ENCODE measurements around the gene TPRG1.

TPRG1 gene

GRCh38 chr3:189286916-189287315 lies 115.1 kb downstream of the TPRG1 start:
- no peak for DNase-seq (ENCODE audit: low read depth)
- H3K4me3 ChIP-seq (ENCODE audit: control insufficient read depth, low read depth, low read length) = no peak overlapping the region
- TF ChIP-seq CTCF (IDR thresholded peaks at IDR 0.05; ENCODE audit: control insufficient read depth, insufficient read depth, low read depth, low read length, missing control alignments) = no peak

- no peak for TF ChIP-seq CTCF (IDR thresholded peaks at IDR 0.05; ENCODE audit: control insufficient read depth, insufficient read depth, low read depth, low read length, missing control alignments)
- H3K4me3 ChIP-seq (ENCODE audit: control insufficient read depth, low read depth, low read length) = no peak overlapping the region
- DNase-seq (ENCODE audit: low read depth) = no peak
These were observed 116.8 kb downstream of the TPRG1 start for GRCh38 chr3:189288348-189289235.

GRCh38 chr3:189289251-189289650 lies 117.5 kb downstream of the TPRG1 start:
- H3K4me3 ChIP-seq (ENCODE audit: control insufficient read depth, low read depth, low read length) = no peak overlapping the region
- DNase-seq (ENCODE audit: low read depth) = no peak
- no peak for TF ChIP-seq CTCF (IDR thresholded peaks at IDR 0.05; ENCODE audit: control insufficient read depth, insufficient read depth, low read depth, low read length, missing control alignments)

GRCh38 chr3:189292667-189293484 lies 121.1 kb downstream of the TPRG1 start:
- H3K4me3 ChIP-seq (ENCODE audit: control insufficient read depth, low read depth, low read length) = no peak overlapping the region
- TF ChIP-seq CTCF (IDR thresholded peaks at IDR 0.05; ENCODE audit: control insufficient read depth, insufficient read depth, low read depth, low read length, missing control alignments) = no peak
- DNase-seq (ENCODE audit: low read depth) = no peak

- no peak for DNase-seq (ENCODE audit: low read depth)
- TF ChIP-seq CTCF (IDR thresholded peaks at IDR 0.05; ENCODE audit: control insufficient read depth, insufficient read depth, low read depth, low read length, missing control alignments) = no peak
- no peak overlapping the region for H3K4me3 ChIP-seq (ENCODE audit: control insufficient read depth, low read depth, low read length)
These were observed 122.9 kb downstream of the TPRG1 start for GRCh38 chr3:189294649-189295048.

GRCh38 chr3:189295089-189295488 lies 123.3 kb downstream of the TPRG1 start:
- no peak for TF ChIP-seq CTCF (IDR thresholded peaks at IDR 0.05; ENCODE audit: control insufficient read depth, insufficient read depth, low read depth, low read length, missing control alignments)
- DNase-seq (ENCODE audit: low read depth) = no peak

More at GRCh38 chr3:189295089-189295488, 123.3 kb downstream of the TPRG1 start:
- H3K4me3 ChIP-seq (ENCODE audit: control insufficient read depth, low read depth, low read length) = no peak overlapping the region
